H1 (cell line): Measurements from ENCODE around the gene CD244.

Experiments
- CEBPB ChIP-seq: IDR thresholded peaks from 2 replicates; pipeline ENCODE4 v1.6.1; 2012; ENCODE audit warnings: low read depth, low read length
- EGR1 ChIP-seq: IDR thresholded peaks from 2 replicates; pipeline ENCODE4 v1.6.1; 2011; ENCODE audit warnings: low read depth, low read length, borderline replicate concordance
- EP300 ChIP-seq, 2 experiments: IDR thresholded peaks; 1 replicate in 1 of 2; 2 replicates in 1 of 2; pipeline ENCODE4 v1.6.1; 2011 to 2012; ENCODE audit warnings: low read depth in 2 of 2, low read length in 2 of 2, mild to moderate bottlenecking in 2 of 2, borderline replicate concordance in 1 of 2, inconsistent platforms in 1 of 2, moderate library complexity in 1 of 2
- FOSL1 ChIP-seq: IDR thresholded peaks from 2 replicates; pipeline ENCODE4 v1.6.1; 2011; ENCODE audit warnings: mild to moderate bottlenecking, low read depth, low read length, moderate library complexity; ENCODE audit not compliant: insufficient read depth
- GABPA ChIP-seq: IDR thresholded peaks from 2 replicates; pipeline ENCODE4 v1.6.1; 2011; ENCODE audit warnings: mild to moderate bottlenecking, low read length, moderate library complexity, borderline replicate concordance; ENCODE audit not compliant: insufficient read depth
- HDAC2 ChIP-seq, 2 experiments: fragments of 300-600 bp in 1 of 2; sonication (generic) in 1 of 2; IDR thresholded peaks; 2 replicates each; pipeline ENCODE4 v1.6.1; 2011 to 2012; ENCODE audit warnings: low read depth in 2 of 2, low read length in 2 of 2, mild to moderate bottlenecking in 2 of 2, moderate library complexity in 2 of 2, borderline replicate concordance in 1 of 2, inconsistent platforms in 1 of 2
- RXRA ChIP-seq: IDR thresholded peaks from 2 replicates; pipeline ENCODE4 v1.6.1; 2011; ENCODE audit warnings: low read depth, mild to moderate bottlenecking, low read length, moderate library complexity; ENCODE audit not compliant: insufficient read depth
- SIN3A ChIP-seq, 2 experiments: IDR thresholded peaks in 1 of 2; conservative IDR thresholded peaks in 1 of 2; 2 replicates each; pipeline ENCODE4 v1.6.1; 2011 to 2012; ENCODE audit warnings: low read length in 2 of 2, improper control_type of control experiment in 1 of 2, low read depth in 1 of 2, mild to moderate bottlenecking in 1 of 2
- TAF1 ChIP-seq: IDR thresholded peaks from 2 replicates; pipeline ENCODE4 v1.6.1; 2011; ENCODE audit warnings: mild to moderate bottlenecking, low read depth, low read length
- ZNF274 ChIP-seq: IDR thresholded peaks from 2 replicates; pipeline ENCODE4 v1.7.0; 2012; ENCODE audit warnings: low read length, borderline replicate concordance; ENCODE audit errors: extremely low read depth
- TF ChIP-seq, protein P1 (sequence below), 3 experiments: IDR thresholded peaks; 1 replicate in 2 of 3; 2 replicates in 1 of 3; pipeline versions ENCODE4 v1.5.1 to v1.6.1; 2011; ENCODE audit warnings: low read length in 3 of 3, mild to moderate bottlenecking in 3 of 3, inconsistent platforms in 2 of 3, low read depth in 1 of 3, moderate library complexity in 1 of 3; ENCODE audit not compliant: insufficient read depth in 1 of 3; ENCODE audit errors: control extremely low read depth in 1 of 3
- TF ChIP-seq, protein P2 (sequence below): IDR thresholded peaks from 2 replicates; pipeline ENCODE4 v1.6.1; 2012; ENCODE audit warnings: low read length, inconsistent platforms
- TF ChIP-seq, protein P3 (sequence below): IDR thresholded peaks from 2 replicates; pipeline ENCODE4 v1.6.1; 2012; ENCODE audit warnings: inconsistent platforms

DNA sequence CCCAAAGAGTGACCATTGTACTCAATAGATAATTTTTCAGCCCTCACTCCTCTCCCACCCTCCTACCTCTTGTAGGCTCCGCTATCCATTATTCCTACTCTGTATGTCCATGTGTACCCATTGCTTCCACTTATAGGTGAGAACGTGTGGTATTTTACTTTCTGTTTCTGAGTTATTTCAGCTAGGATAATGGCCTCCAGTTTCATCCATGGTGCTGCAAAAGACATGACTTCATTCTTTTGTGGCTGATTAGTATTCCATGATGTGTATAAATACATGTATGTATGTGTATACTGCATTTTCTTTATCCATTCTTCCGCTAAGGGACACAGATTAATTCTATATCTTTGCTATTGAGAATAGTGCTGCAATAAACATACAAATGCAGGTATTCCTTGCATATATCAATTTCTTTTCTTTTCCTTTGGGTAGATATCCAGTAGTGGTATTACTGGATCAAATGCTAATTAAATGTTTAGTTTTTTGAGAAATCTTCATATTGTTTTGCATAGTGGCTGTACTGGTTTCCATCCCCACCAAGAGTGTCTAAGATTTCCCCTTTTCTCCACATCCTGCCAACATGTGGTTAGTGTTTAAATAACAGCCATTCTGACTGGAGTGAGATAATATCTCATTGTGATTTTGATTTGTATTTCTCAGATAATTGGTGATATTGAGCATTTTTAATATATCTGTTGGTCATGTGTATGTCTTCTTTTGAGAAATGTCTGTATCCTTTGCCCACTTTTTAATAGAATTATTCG, 61.9 kb downstream of the CD244 start:
- TF ChIP-seq HDAC2 (IDR thresholded peaks at IDR 0.05; ENCODE audit: borderline replicate concordance in 1 of 2, low read depth in 2 of 2, low read length in 2 of 2) (no peak), SIN3A (conservative IDR thresholded peaks at IDR 0.05 in 1 of 2, IDR thresholded peaks at IDR 0.05 in 1 of 2; ENCODE audit: low read depth in 1 of 2, low read length in 2 of 2) (no peak), CEBPB (no peak), GABPA (no peak), ZNF274 (no peak), RXRA (no peak), TAF1 (no peak), FOSL1 (no peak), EP300 (IDR thresholded peaks at IDR 0.05; ENCODE audit: borderline replicate concordance in 1 of 2, low read depth in 2 of 2, low read length in 2 of 2) (no peak), EGR1 (no peak)
- TF ChIP-seq, protein P1, sequence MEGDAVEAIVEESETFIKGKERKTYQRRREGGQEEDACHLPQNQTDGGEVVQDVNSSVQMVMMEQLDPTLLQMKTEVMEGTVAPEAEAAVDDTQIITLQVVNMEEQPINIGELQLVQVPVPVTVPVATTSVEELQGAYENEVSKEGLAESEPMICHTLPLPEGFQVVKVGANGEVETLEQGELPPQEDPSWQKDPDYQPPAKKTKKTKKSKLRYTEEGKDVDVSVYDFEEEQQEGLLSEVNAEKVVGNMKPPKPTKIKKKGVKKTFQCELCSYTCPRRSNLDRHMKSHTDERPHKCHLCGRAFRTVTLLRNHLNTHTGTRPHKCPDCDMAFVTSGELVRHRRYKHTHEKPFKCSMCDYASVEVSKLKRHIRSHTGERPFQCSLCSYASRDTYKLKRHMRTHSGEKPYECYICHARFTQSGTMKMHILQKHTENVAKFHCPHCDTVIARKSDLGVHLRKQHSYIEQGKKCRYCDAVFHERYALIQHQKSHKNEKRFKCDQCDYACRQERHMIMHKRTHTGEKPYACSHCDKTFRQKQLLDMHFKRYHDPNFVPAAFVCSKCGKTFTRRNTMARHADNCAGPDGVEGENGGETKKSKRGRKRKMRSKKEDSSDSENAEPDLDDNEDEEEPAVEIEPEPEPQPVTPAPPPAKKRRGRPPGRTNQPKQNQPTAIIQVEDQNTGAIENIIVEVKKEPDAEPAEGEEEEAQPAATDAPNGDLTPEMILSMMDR (IDR thresholded peaks at IDR 0.05; ENCODE audit: control extremely low read depth in 1 of 3, insufficient read depth in 1 of 3, low read depth in 1 of 3, low read length in 3 of 3), result no peak
- TF ChIP-seq, protein P2, sequence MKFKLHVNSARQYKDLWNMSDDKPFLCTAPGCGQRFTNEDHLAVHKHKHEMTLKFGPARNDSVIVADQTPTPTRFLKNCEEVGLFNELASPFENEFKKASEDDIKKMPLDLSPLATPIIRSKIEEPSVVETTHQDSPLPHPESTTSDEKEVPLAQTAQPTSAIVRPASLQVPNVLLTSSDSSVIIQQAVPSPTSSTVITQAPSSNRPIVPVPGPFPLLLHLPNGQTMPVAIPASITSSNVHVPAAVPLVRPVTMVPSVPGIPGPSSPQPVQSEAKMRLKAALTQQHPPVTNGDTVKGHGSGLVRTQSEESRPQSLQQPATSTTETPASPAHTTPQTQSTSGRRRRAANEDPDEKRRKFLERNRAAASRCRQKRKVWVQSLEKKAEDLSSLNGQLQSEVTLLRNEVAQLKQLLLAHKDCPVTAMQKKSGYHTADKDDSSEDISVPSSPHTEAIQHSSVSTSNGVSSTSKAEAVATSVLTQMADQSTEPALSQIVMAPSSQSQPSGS, result no peak
- TF ChIP-seq, protein P3, sequence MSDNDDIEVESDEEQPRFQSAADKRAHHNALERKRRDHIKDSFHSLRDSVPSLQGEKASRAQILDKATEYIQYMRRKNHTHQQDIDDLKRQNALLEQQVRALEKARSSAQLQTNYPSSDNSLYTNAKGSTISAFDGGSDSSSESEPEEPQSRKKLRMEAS, result no peak
